Fibroblast of villous mesenchyme (primary cell): Measurements from ENCODE around the gene TSPAN3. TPM values are rescaled to one million over a fixed set of nuclear protein-coding genes. Genes with fewer than 3 reads are reported as not detected.

Experiments
- DNase-seq: peaks from one replicate; pipeline ENCODE4 v3.0.0-alpha.2; 2010; ENCODE audit warnings: low read depth
- H3K4me3 ChIP-seq: 2 replicates; pipeline ENCODE4 v1.5.1; 2011; ENCODE audit warnings: low read depth, mild to moderate bottlenecking, low read length
- CTCF ChIP-seq: IDR thresholded peaks from 2 replicates; pipeline ENCODE4 v1.5.1; 2012; ENCODE audit warnings: low read depth, mild to moderate bottlenecking, low read length; ENCODE audit not compliant: insufficient read depth
- total RNA-seq: library from RNA; depleted of rRNA; stranded (reverse); fragments of >200 nt; gene quantifications from 2 replicates; pipeline ENCODE4 v1.2.3, GENCODE V29; 2012

The TSPAN3 gene
- total RNA-seq: 136 and 203 TPM in 2 replicates

DNA sequence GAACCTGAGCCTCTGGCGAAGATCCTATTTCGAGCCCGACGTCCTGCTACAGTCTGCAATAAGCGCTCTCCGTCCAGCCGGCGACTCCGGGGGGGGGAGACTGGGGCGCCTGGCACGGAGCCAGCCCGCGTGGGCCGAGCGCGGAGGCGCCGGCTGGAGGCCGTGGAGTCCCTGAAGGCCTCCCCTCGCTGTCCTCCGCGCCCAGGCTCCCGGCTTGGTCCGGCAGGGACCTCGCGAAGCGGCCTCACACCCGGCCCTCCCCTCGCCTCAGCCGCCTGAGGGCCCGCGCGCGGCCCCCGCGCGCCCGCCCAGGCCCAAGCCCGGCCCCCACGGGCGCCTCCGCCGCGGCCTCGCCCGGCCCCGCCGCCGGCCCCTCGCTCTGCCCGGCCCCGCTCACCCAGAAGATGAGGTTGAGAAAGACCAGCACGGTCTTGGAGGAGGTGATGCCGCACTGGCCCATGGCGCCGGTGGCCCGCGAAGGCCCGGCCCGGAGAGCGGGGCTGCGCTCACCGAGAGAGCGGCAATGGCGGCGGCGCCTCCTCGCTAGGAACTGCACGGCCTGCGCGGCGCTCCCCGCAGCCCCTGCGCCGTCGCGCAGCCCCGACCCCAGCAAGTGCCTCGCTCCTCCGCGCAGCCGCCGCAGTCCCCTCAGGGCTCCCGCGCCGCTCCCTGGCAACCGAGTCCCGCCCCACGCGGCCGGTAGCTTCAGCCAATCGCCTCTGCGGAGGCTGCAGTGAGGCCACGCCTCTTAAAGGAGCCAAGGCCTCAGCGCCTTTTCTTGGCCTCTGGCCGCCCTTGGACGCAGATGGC lies at the start of gene TSPAN3:
Gene TSPAN3, minus strand, starts transcription at position 615 of the 810 bp plus-strand sequence. Its CDS starts 155 bp downstream, at position 460.
- peak within 1 kb of the TSS; percentile 74 for H3K4me3 ChIP-seq
- peak; percentile 91 for DNase-seq
- no peak for TF ChIP-seq CTCF

DNA sequence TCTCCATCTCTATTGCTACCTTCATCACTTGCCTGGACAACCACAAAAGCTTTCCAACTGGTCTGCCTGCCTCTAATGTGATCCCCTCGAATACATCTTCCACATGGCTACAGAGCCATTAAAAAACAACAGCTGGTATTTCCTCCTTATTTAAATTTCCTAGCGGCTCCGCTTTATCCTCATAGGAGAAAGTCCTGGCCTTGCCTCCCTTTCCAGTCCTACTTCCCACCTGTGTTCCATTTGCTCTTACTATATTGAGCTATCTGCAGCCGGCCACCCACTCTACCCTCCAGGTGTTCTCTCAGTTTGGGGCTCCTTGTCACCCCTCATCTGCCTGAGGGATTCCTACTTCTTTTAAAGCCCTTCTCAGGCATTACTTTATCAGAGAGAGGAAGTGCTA lies 49.7 kb upstream of the TSPAN3 start:
- TF ChIP-seq CTCF: no peak
- no peak for DNase-seq

DNA sequence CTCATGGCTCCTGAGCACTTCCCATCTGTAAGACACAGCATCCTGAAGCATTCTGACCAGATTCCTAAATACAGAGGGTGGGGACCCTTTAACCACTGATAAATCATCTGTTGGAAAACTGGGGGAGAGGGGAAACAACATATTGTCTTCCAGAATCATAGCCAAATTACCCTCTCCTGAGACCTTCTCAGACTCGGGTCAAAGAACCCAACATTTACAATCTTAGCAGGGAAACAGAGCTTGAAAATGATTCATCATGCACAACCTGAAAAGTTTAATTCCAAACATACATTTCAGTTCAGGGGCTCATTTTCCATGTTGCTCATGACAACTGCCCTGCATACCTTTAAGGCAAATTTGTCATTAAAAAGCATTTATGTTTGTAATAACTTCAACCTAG lies 48.5 kb upstream of the TSPAN3 start:
- TF ChIP-seq CTCF: no peak
- no peak for DNase-seq
- no peak overlapping the region for H3K4me3 ChIP-seq

More for the DNA sequence above, 49.7 kb upstream of the TSPAN3 start:
- H3K4me3 ChIP-seq: no peak overlapping the region

GRCh38 chr15:77118882-77119321 lies 48.0 kb upstream of the TSPAN3 start:
- TF ChIP-seq CTCF: peak; percentile 82
- H3K4me3 ChIP-seq: no peak overlapping the region
- peak; percentile 82 for DNase-seq

DNA sequence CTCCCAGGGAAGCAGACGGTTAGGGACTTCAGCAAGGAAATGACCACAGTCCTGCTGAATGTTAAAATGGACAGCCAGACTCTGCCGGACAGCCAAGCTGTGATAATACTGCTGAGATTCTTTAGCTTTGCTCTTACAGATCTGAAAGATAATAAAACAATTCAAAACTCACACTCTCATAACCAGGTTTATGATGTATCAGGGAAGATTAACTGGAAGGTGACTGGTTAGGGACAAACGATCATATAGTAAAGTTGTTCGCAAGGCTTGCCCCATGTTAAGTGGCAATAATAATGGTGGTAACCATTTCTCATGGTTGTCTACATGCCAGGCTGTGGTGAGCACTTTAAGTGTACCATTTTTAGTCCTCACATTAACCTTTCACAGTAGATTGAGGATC lies 44.3 kb upstream of the TSPAN3 start:
- no peak for TF ChIP-seq CTCF
- H3K4me3 ChIP-seq: no peak overlapping the region
- DNase-seq: no peak

- H3K4me3 ChIP-seq: no peak overlapping the region
- DNase-seq: no peak
- TF ChIP-seq CTCF: no peak
Observed at GRCh38 chr15:77112838-77113504, 42.1 kb upstream of the TSPAN3 start.
